WTC11 (cell line): Measurements from ENCODE around the gene TOMM5. TPM values are rescaled to one million over a fixed set of nuclear protein-coding genes. Genes with fewer than 3 reads are reported as not detected.
"Not testable (repeated sequence)": the region's sequence is repeated elsewhere in the genome, so short reads cannot be mapped to it uniquely, and the experiment has no call there.

ENCODE experiments used
- ATAC-seq: fragments of 200-7000 bp; cut with Tn5 transposase; 2 replicates; pipeline ENCODE4 v1.10.0; 2021; ENCODE audit warnings: mild to moderate bottlenecking, moderate library complexity
- CTCF ChIA-PET: fragments of 300-600 bp; sonication (Branson Sonifier 250); formaldehyde crosslinking; loops from one replicate; lab custom pipeline; 2021; ENCODE audit warnings: antibody characterized with exemption; lab: Charles Lee
- POLR2A ChIA-PET: fragments of 350-600 bp; sonication (Branson Sonifier 250); formaldehyde crosslinking; loops from one replicate; lab custom pipeline; 2021; ENCODE audit warnings: antibody characterized with exemption; lab: Charles Lee
- DNase-seq: peaks from one replicate; pipeline ENCODE4 v3.0.0; 2021; ENCODE audit warnings: low spot score
- H3K27ac Mint-ChIP-seq: 2 replicates; pipeline ENCODE4 v1.8.0; 2021; ENCODE audit warnings: mixed read lengths
- H3K27me3 Mint-ChIP-seq: 2 replicates; pipeline ENCODE4 v1.8.0; 2021; ENCODE audit warnings: low read depth, mild to moderate bottlenecking, moderate library complexity, mixed read lengths
- H3K36me3 Mint-ChIP-seq: 2 replicates; pipeline ENCODE4 v1.8.0; 2021; ENCODE audit warnings: mixed read lengths
- H3K4me1 Mint-ChIP-seq: 2 replicates; pipeline ENCODE4 v1.8.0; 2022; ENCODE audit warnings: mixed read lengths
- H3K4me3 Mint-ChIP-seq: 2 replicates; pipeline ENCODE4 v1.8.0; 2021; ENCODE audit warnings: mild to moderate bottlenecking, moderate library complexity, mixed read lengths
- H3K9me3 Mint-ChIP-seq: 2 replicates; pipeline ENCODE4 v1.8.0; 2021; ENCODE audit warnings: mixed read lengths
- CREB1 ChIP-seq: sonication (generic); formaldehyde crosslinking; IDR thresholded peaks from 2 replicates; pipeline ENCODE4 v1.8.0; 2023; ENCODE audit warnings: mild to moderate bottlenecking, missing genetic modification reagents
- ELF4 ChIP-seq: sonication (generic); formaldehyde crosslinking; IDR thresholded peaks from 2 replicates; pipeline ENCODE4 v1.8.1; 2022; ENCODE audit warnings: low read depth, mild to moderate bottlenecking, moderate library complexity, missing genetic modification reagents
- JAZF1 ChIP-seq: fragments of 250-450 bp; sonication (Bioruptor Pico); IDR thresholded peaks from 2 replicates; pipeline ENCODE4 v1.9.0; 2021; ENCODE audit warnings: moderate library complexity, mild to moderate bottlenecking, inconsistent platforms
- KAT7 ChIP-seq: sonication (generic); formaldehyde crosslinking; IDR thresholded peaks from 2 replicates; pipeline ENCODE4 v1.8.1; 2023; ENCODE audit warnings: missing genetic modification reagents, mild to moderate bottlenecking, borderline replicate concordance
- NR1H2 ChIP-seq: sonication (generic); formaldehyde crosslinking; IDR thresholded peaks from 2 replicates; pipeline ENCODE4 v1.9.0; 2021; ENCODE audit warnings: mild to moderate bottlenecking, moderate library complexity, missing genetic modification reagents
- NR3C1 ChIP-seq: sonication (generic); formaldehyde crosslinking; conservative IDR thresholded peaks from 2 replicates; pipeline ENCODE4 v1.8.1; 2023; ENCODE audit warnings: low read depth, mild to moderate bottlenecking, missing genetic modification reagents
- OVOL2 ChIP-seq: fragments of 250-450 bp; sonication (Bioruptor Pico); IDR thresholded peaks from 2 replicates; pipeline ENCODE4 v1.9.0; 2021; ENCODE audit warnings: mild to moderate bottlenecking, borderline replicate concordance
- TEAD1 ChIP-seq: sonication (generic); formaldehyde crosslinking; IDR thresholded peaks from 2 replicates; pipeline ENCODE4 v1.8.0; 2022; ENCODE audit warnings: mild to moderate bottlenecking, missing genetic modification reagents
- TP53 ChIP-seq: sonication (generic); formaldehyde crosslinking; IDR thresholded peaks from 2 replicates; pipeline ENCODE4 v1.8.1; 2023; ENCODE audit warnings: mild to moderate bottlenecking, missing genetic modification reagents
- ZNF121 ChIP-seq: sonication (generic); formaldehyde crosslinking; IDR thresholded peaks from 2 replicates; pipeline ENCODE4 v1.8.0; 2023; ENCODE audit warnings: missing genetic modification reagents
- ZNF263 ChIP-seq: sonication (generic); formaldehyde crosslinking; IDR thresholded peaks from 2 replicates; pipeline ENCODE4 v1.8.1; 2022; ENCODE audit warnings: low read depth, mild to moderate bottlenecking, moderate library complexity, missing genetic modification reagents
- total RNA-seq: library from RNA; stranded (reverse); gene quantifications from 3 replicates; pipeline ENCODE4 v1.2.3, GENCODE V29; 2021
- TF ChIP-seq, protein P1 (sequence below): fragments of 250-450 bp; sonication (Bioruptor Pico); IDR thresholded peaks from 2 replicates; pipeline ENCODE4 v2.1.2; 2022; ENCODE audit warnings: mild to moderate bottlenecking, moderate library complexity
- TF ChIP-seq, protein P2 (sequence below): sonication (generic); formaldehyde crosslinking; conservative IDR thresholded peaks from 2 replicates; pipeline ENCODE4 v1.8.1; 2022; ENCODE audit warnings: mild to moderate bottlenecking, missing genetic modification reagents
- TF ChIP-seq, protein P3 (sequence below): fragments of 250-450 bp; sonication (Bioruptor Pico); IDR thresholded peaks from 2 replicates; pipeline ENCODE4 v1.8.0; 2021; ENCODE audit warnings: mild to moderate bottlenecking
- TF ChIP-seq, protein P4 (sequence below): sonication (generic); formaldehyde crosslinking; IDR thresholded peaks from 2 replicates; pipeline ENCODE4 v1.8.0; 2023; ENCODE audit warnings: missing genetic modification reagents, mild to moderate bottlenecking, borderline replicate concordance
- TF ChIP-seq, protein P5 (sequence below): sonication (generic); formaldehyde crosslinking; IDR thresholded peaks from 2 replicates; pipeline ENCODE4 v1.8.1; 2023; ENCODE audit warnings: mild to moderate bottlenecking, missing genetic modification reagents, borderline replicate concordance
- TF ChIP-seq, protein P6 (sequence below): sonication (generic); formaldehyde crosslinking; IDR thresholded peaks from 2 replicates; pipeline ENCODE4 v1.8.0; 2023; ENCODE audit warnings: mild to moderate bottlenecking, missing genetic modification reagents

The TOMM5 gene
- total RNA-seq, 1 experiment from 2014 or later: 112 TPM

DNA sequence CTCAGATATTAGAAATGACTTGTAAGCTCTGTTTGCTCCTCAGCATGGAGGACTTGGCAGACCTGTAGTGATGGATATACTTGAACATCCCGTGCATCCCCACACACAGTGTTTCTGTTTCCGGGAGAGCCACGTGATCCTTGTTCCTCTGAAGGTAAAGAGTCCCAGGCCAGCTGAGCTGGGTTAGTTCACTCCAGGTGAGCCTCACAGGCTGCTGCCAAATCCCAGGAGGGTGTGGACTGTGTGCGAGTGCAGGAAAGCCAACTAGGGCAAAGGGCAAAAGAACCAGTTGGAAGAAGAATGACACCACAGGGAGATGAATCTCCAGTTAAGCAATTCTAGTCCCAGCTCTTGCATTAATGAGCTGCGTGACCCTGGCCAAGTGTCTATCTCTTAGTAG is 10.4 kb upstream of the TOMM5 start (continued):
- TF ChIP-seq, protein P1, sequence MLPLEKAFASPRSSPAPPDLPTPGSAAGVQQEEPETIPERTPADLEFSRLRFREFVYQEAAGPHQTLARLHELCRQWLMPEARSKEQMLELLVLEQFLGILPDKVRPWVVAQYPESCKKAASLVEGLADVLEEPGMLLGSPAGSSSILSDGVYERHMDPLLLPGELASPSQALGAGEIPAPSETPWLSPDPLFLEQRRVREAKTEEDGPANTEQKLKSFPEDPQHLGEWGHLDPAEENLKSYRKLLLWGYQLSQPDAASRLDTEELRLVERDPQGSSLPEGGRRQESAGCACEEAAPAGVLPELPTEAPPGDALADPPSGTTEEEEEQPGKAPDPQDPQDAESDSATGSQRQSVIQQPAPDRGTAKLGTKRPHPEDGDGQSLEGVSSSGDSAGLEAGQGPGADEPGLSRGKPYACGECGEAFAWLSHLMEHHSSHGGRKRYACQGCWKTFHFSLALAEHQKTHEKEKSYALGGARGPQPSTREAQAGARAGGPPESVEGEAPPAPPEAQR (CRISPR knock-in tag): no peak
- TF ChIP-seq, protein P2, sequence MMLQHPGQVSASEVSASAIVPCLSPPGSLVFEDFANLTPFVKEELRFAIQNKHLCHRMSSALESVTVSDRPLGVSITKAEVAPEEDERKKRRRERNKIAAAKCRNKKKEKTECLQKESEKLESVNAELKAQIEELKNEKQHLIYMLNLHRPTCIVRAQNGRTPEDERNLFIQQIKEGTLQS: no peak
- TF ChIP-seq ELF4 (CRISPR knock-in tag) (no peak), TP53 (CRISPR knock-in tag) (no peak)
- TF ChIP-seq, all 79 proteins: peak for 0

DNA sequence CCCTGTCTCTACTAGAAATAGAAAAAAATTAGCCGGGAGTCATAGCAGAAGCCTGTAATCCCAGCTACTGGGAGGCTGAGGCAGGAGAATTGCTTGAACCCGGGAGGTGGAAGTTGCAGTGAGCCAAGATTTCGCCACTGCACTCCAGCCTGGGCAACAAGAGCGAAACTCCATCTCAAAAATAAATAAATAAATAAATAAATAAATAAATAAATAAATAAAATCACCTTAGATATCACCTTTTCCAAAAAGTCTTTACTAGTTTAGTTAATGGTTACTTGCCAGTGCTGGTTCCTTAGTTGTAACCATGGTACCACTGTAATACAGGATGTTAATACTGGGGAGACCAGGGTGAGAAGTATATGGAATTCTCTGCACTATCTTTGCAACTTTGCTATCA is 9.7 kb upstream of the TOMM5 start:
- CTCF ChIA-PET, ATAC-seq, H3K4me3 Mint-ChIP-seq, H3K27me3 Mint-ChIP-seq, POLR2A ChIA-PET, DNase-seq, H3K27ac Mint-ChIP-seq, H3K9me3 Mint-ChIP-seq, H3K36me3 Mint-ChIP-seq, H3K4me1 Mint-ChIP-seq: not testable (repeated sequence)

DNA sequence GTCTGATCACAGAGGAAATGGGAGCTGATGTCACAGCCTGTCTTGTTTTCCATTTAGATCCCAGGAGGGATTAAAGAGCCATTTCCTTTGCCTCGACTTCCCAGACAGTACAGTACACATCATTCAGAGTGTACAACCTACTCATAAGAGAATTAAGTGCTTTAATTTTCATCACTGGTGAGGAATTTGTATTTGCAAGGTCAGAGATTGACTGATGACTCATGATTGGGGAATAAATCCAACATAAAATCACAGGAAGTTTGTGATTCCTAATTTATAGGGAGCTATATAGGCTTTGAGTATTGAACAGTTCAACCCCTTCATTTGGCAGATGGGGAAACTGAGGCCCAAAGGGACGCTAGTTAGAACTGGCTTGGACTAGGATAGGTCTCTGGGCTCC is 4.1 kb upstream of the TOMM5 start:
- DNase-seq (no peak), ATAC-seq (no peak)
- no peak overlapping the region for H3K4me3 Mint-ChIP-seq
- H3K36me3 Mint-ChIP-seq: peaks cover 4% of the 10 kb centered on the region
- H3K27ac Mint-ChIP-seq: no peak overlapping the region
- H3K27me3 Mint-ChIP-seq: peaks cover 46% of the 10 kb centered on the region
- ChIA-PET CTCF (no interaction called here), POLR2A (no interaction called here)
- peaks cover 8% of the 10 kb centered on the region; the same call in 1 of the 2 replicates for H3K4me1 Mint-ChIP-seq
- no peaks in the 10 kb centered on the region for H3K9me3 Mint-ChIP-seq
- TF ChIP-seq KAT7 (CRISPR knock-in tag) (no peak), ZNF121 (CRISPR knock-in tag) (no peak), NR1H2 (CRISPR knock-in tag) (no peak), JAZF1 (CRISPR knock-in tag) (no peak), NR3C1 (CRISPR knock-in tag) (no peak), CREB1 (no peak), TP53 (CRISPR knock-in tag) (no peak), TEAD1 (CRISPR knock-in tag) (no peak), OVOL2 (CRISPR knock-in tag) (no peak), ZNF263 (no peak)
- TF ChIP-seq, protein P3, sequence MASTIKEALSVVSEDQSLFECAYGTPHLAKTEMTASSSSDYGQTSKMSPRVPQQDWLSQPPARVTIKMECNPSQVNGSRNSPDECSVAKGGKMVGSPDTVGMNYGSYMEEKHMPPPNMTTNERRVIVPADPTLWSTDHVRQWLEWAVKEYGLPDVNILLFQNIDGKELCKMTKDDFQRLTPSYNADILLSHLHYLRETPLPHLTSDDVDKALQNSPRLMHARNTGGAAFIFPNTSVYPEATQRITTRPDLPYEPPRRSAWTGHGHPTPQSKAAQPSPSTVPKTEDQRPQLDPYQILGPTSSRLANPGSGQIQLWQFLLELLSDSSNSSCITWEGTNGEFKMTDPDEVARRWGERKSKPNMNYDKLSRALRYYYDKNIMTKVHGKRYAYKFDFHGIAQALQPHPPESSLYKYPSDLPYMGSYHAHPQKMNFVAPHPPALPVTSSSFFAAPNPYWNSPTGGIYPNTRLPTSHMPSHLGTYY: no peak
- TF ChIP-seq, protein P4, sequence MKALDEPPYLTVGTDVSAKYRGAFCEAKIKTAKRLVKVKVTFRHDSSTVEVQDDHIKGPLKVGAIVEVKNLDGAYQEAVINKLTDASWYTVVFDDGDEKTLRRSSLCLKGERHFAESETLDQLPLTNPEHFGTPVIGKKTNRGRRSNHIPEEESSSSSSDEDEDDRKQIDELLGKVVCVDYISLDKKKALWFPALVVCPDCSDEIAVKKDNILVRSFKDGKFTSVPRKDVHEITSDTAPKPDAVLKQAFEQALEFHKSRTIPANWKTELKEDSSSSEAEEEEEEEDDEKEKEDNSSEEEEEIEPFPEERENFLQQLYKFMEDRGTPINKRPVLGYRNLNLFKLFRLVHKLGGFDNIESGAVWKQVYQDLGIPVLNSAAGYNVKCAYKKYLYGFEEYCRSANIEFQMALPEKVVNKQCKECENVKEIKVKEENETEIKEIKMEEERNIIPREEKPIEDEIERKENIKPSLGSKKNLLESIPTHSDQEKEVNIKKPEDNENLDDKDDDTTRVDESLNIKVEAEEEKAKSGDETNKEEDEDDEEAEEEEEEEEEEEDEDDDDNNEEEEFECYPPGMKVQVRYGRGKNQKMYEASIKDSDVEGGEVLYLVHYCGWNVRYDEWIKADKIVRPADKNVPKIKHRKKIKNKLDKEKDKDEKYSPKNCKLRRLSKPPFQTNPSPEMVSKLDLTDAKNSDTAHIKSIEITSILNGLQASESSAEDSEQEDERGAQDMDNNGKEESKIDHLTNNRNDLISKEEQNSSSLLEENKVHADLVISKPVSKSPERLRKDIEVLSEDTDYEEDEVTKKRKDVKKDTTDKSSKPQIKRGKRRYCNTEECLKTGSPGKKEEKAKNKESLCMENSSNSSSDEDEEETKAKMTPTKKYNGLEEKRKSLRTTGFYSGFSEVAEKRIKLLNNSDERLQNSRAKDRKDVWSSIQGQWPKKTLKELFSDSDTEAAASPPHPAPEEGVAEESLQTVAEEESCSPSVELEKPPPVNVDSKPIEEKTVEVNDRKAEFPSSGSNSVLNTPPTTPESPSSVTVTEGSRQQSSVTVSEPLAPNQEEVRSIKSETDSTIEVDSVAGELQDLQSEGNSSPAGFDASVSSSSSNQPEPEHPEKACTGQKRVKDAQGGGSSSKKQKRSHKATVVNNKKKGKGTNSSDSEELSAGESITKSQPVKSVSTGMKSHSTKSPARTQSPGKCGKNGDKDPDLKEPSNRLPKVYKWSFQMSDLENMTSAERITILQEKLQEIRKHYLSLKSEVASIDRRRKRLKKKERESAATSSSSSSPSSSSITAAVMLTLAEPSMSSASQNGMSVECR (CRISPR knock-in tag): no peak
- TF ChIP-seq, protein P5, sequence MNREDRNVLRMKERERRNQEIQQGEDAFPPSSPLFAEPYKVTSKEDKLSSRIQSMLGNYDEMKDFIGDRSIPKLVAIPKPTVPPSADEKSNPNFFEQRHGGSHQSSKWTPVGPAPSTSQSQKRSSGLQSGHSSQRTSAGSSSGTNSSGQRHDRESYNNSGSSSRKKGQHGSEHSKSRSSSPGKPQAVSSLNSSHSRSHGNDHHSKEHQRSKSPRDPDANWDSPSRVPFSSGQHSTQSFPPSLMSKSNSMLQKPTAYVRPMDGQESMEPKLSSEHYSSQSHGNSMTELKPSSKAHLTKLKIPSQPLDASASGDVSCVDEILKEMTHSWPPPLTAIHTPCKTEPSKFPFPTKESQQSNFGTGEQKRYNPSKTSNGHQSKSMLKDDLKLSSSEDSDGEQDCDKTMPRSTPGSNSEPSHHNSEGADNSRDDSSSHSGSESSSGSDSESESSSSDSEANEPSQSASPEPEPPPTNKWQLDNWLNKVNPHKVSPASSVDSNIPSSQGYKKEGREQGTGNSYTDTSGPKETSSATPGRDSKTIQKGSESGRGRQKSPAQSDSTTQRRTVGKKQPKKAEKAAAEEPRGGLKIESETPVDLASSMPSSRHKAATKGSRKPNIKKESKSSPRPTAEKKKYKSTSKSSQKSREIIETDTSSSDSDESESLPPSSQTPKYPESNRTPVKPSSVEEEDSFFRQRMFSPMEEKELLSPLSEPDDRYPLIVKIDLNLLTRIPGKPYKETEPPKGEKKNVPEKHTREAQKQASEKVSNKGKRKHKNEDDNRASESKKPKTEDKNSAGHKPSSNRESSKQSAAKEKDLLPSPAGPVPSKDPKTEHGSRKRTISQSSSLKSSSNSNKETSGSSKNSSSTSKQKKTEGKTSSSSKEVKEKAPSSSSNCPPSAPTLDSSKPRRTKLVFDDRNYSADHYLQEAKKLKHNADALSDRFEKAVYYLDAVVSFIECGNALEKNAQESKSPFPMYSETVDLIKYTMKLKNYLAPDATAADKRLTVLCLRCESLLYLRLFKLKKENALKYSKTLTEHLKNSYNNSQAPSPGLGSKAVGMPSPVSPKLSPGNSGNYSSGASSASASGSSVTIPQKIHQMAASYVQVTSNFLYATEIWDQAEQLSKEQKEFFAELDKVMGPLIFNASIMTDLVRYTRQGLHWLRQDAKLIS (CRISPR knock-in tag): no peak
- TF ChIP-seq, protein P6, sequence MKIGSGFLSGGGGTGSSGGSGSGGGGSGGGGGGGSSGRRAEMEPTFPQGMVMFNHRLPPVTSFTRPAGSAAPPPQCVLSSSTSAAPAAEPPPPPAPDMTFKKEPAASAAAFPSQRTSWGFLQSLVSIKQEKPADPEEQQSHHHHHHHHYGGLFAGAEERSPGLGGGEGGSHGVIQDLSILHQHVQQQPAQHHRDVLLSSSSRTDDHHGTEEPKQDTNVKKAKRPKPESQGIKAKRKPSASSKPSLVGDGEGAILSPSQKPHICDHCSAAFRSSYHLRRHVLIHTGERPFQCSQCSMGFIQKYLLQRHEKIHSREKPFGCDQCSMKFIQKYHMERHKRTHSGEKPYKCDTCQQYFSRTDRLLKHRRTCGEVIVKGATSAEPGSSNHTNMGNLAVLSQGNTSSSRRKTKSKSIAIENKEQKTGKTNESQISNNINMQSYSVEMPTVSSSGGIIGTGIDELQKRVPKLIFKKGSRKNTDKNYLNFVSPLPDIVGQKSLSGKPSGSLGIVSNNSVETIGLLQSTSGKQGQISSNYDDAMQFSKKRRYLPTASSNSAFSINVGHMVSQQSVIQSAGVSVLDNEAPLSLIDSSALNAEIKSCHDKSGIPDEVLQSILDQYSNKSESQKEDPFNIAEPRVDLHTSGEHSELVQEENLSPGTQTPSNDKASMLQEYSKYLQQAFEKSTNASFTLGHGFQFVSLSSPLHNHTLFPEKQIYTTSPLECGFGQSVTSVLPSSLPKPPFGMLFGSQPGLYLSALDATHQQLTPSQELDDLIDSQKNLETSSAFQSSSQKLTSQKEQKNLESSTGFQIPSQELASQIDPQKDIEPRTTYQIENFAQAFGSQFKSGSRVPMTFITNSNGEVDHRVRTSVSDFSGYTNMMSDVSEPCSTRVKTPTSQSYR (CRISPR knock-in tag): no peak
